ENCODE measurements around the gene RNF144B. TPM values are rescaled to one million over a fixed set of nuclear protein-coding genes. Genes with fewer than 3 reads are reported as not detected.
A peak's percentile ranks its signal among the peaks of the same experiment; 100 is the strongest.

The RNF144B gene
- total and polyA plus RNA-seq, 9 of the 15 experiments (the other 6 are each of a cell fraction or from before 2014, with no cell fraction given) = 0.01 TPM; not detected in 8

- H3K4me2 ChIP-seq (ENCODE audit: insufficient read depth, low read length) = peak overlapping the region; percentile 7
- no peaks in the 10 kb centered on the region for H3K9me1 ChIP-seq (ENCODE audit: control insufficient read depth, insufficient read depth, low read length)
- DNase-seq (ENCODE audit: extremely low read depth in 1 of 4, low spot score in 3 of 4) (peak in 2 of 4 experiments; percentile 21 to 34), ATAC-seq (peak; percentile 53), FAIRE-seq (peak; percentile 67)
- TF ChIP-seq EP400 (IDR thresholded peaks at IDR 0.05) (no peak), JUNB (CRISPR knock-in tag; conservative IDR thresholded peaks at IDR 0.05) (no peak), MAZ (CRISPR knock-in tag; conservative IDR thresholded peaks at IDR 0.05 in 1 of 2, IDR thresholded peaks at IDR 0.05 in 1 of 2) (peak in 1 of 2 experiments; percentile 28; a peak in 1 of 4 replicates), JUND (IDR thresholded peaks at IDR 0.05; ENCODE audit: borderline replicate concordance, low read depth, low read length) (peak; percentile 50; the same call in 1 of the 2 replicates), JUND (tag; IDR thresholded peaks at IDR 0.05; ENCODE audit: borderline replicate concordance, low read depth, low read length) (peak; percentile 71; the same call in 2 of the 3 replicates), C11orf30 (IDR thresholded peaks at IDR 0.05; ENCODE audit: low read depth) (peak; percentile 55; the same call in 1 of the 2 replicates), NFE2 (IDR thresholded peaks at IDR 0.05; ENCODE audit: low read depth) (peak; percentile 50), ZBTB12 (CRISPR knock-in tag; IDR thresholded peaks at IDR 0.05) (no peak), ZNF316 (IDR thresholded peaks at IDR 0.05) (peak; percentile 36; the same call in 1 of the 2 replicates), CSDE1 (IDR thresholded peaks at IDR 0.05) (no peak), FOSL1 (tag; conservative IDR thresholded peaks at IDR 0.05) (peak; percentile 74), RFX1 (IDR thresholded peaks at IDR 0.05) (peak; percentile 41), MAFG (tag; conservative IDR thresholded peaks at IDR 0.05) (peak; percentile 71), ARNT (IDR thresholded peaks at IDR 0.05) (no peak), ZSCAN32 (CRISPR knock-in tag; IDR thresholded peaks at IDR 0.05) (no peak), NFE2L1 (tag; IDR thresholded peaks at IDR 0.05; ENCODE audit: borderline replicate concordance, low read depth) (0 out of 2 replicates have a peak, but pooled peaks have one; percentile 7), ATF3 (IDR thresholded peaks at IDR 0.05) (peak; percentile 60), ATF3 (CRISPR knock-in tag; conservative IDR thresholded peaks at IDR 0.05) (no peak), CBX5 (IDR thresholded peaks at IDR 0.05; ENCODE audit: borderline replicate concordance, low read depth) (no peak)
- no peaks in the 10 kb centered on the region for H3K79me2 ChIP-seq (ENCODE audit: control insufficient read depth, insufficient read depth, low read length)
- ChIA-PET POLR2A (interaction anchor here (0.7 to 2.1 kb wide), 3 partner anchors 9 to 163 kb away, joined by 3 to 8 read pairs (median 3); no protein-coding TSS in a partner anchor), CTCF (ENCODE audit: low intra/inter-chr PET ratio) (no interaction called here)
- no peak overlapping the region for H2AFZ ChIP-seq (ENCODE audit: low read depth, low read length)
- no peak overlapping the region for H3K27ac ChIP-seq (ENCODE audit: extremely low read depth, low read depth, low read length)
- intact Hi-C loops (cut with micrococcal nuclease) = loop anchor here (10.0 kb wide), 1 partner anchor 702 kb away; no protein-coding TSS in a partner anchor
- peaks cover 0 to 6% of the 10 kb centered on the region in 2 experiments; a peak in 1 of 5 replicates for H3K4me1 ChIP-seq (replicated peaks in 1 of 2; ENCODE audit: control insufficient read depth in 2 of 2, insufficient read depth in 2 of 2, low read length in 2 of 2)
- no peak overlapping the region for H3K9ac ChIP-seq (ENCODE audit: insufficient read depth in 1 of 2, low read depth in 2 of 2, low read length in 2 of 2)
- in situ Hi-C loops (cut with MboI) = no loop called here
- H3K27me3 ChIP-seq (ENCODE audit: control insufficient read depth in 2 of 2, insufficient read depth in 2 of 2, low read length in 2 of 2) = peaks cover 2 to 5% of the 10 kb centered on the region in 2 experiments; a peak in 2 of 5 replicates
- 2% methylated on average over 15 of the region's 15 CpGs for WGBS (ENCODE audit: insufficient coverage, low coverage, missing lambda C conversion rate)
- no TSS peak for BruUV-seq (replicated peaks)
- H3K36me3 ChIP-seq (ENCODE audit: control insufficient read depth, insufficient read depth, low read length) = no peaks in the 10 kb centered on the region
- no peaks in the 10 kb centered on the region for H3K9me3 ChIP-seq (replicated peaks; ENCODE audit: control insufficient read depth, insufficient read depth, low read depth, low read length)
- no peaks in the 10 kb centered on the region for H4K20me1 ChIP-seq (replicated peaks; ENCODE audit: control insufficient read depth, insufficient read depth, low read length)
- no peak overlapping the region for H3K4me3 ChIP-seq
Measured at GRCh38 chr6:18506382-18507017, 119.3 kb downstream of the RNF144B start.

Measured in K562 (cell line).